ENCODE results near the gene SERPINE3. TPM values are rescaled to one million over a fixed set of nuclear protein-coding genes. Genes with fewer than 3 reads are reported as not detected.

Gene SERPINE3
- polyA plus RNA-seq, 1 of the 3 experiments (the other 2 are of a cell fraction), result not detected

DNA sequence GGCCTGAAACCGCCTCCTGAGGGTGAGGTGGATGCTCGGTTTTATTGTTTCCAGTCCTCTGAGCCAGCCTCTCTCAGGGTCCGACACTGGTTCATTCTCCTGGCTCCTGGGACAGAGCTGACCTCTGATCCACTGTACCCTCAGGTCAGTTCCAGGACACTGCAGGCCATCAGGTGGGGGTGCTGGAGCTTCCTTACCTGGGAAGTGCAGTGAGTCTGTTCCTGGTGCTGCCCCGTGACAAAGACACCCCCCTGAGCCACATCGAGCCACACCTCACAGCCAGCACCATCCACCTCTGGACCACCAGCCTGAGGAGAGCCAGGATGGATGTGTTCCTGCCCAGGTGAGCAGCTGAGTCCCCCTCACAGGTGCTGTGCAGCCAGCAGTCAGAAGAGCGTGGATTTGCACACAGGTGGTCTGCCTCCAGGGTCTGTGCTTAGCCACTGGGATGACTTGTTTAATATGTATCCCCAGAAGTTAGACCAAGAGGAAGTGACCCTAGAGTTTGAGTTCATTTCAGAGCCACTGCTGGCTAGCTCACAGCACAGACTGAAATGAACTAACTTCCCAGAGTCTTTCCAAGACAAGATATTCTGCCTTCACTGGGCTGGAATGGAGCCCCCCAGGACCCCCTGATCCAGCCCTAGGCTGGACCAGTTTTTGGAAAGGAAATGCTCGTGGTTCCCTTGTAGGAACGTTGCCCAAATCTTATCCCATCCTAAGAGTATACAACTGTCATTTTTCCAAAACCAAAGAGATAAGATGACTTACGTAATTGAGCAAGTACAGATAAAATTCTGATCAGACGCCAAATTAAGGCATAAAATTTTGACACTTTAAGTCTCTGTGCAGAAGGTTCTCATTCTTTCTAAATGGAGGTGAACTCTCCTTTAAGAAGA, 8.8 kb downstream of the SERPINE3 start:
- Histone ChIP-seq H3K4me2 (no peak overlapping the region), H3K9me3 (no peaks in the 10 kb centered on the region), H3F3A (replicated peaks; ENCODE audit: insufficient read depth) (no peaks in the 10 kb centered on the region), H3K4me3 (ENCODE audit: low read depth in 2 of 2, low read length in 1 of 2) (no peak overlapping the region), H3K27me3 (ENCODE audit: insufficient read depth) (no peaks in the 10 kb centered on the region), H4K20me1 (ENCODE audit: insufficient read depth) (no peaks in the 10 kb centered on the region), H3K4me1 (ENCODE audit: control insufficient read depth in 1 of 2, insufficient read depth in 2 of 2, low read depth in 1 of 2, low read length in 1 of 2) (no peaks in the 10 kb centered on the region; a peak in 1 of 4 replicates), H3K27ac (ENCODE audit: low read depth in 2 of 2, low read length in 1 of 2) (no peak overlapping the region), H3K9me2 (no peaks in the 10 kb centered on the region), H2AFZ (ENCODE audit: low read depth) (no peak overlapping the region), H3K9ac (no peak overlapping the region), H3K79me2 (ENCODE audit: insufficient read depth) (no peaks in the 10 kb centered on the region), H3K36me3 (replicated peaks in 1 of 2; ENCODE audit: control insufficient read depth in 1 of 2, insufficient read depth in 2 of 2, low read length in 1 of 2) (peaks cover 0 to 3% of the 10 kb centered on the region in 2 experiments)
- ChIA-PET POLR2A (no interaction called here), CTCF (no interaction called here)
- 77% methylated on average over 7 of the region's 10 CpGs for WGBS (ENCODE audit: low lambda C conversion rate)
- DNase-seq, result no peak
- TF ChIP-seq NFIC (IDR thresholded peaks at IDR 0.05; ENCODE audit: borderline replicate concordance), result no peak
- no peak for TF ChIP-seq MEF2A (IDR thresholded peaks at IDR 0.05; ENCODE audit: borderline replicate concordance, low read depth)
- no peak for TF ChIP-seq MAX (IDR thresholded peaks at IDR 0.05; ENCODE audit: low read depth)
- TF ChIP-seq, protein P1, sequence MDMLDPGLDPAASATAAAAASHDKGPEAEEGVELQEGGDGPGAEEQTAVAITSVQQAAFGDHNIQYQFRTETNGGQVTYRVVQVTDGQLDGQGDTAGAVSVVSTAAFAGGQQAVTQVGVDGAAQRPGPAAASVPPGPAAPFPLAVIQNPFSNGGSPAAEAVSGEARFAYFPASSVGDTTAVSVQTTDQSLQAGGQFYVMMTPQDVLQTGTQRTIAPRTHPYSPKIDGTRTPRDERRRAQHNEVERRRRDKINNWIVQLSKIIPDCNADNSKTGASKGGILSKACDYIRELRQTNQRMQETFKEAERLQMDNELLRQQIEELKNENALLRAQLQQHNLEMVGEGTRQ (IDR thresholded peaks at IDR 0.05; ENCODE audit: borderline replicate concordance, low read depth, low read length), result no peak

- no peaks in the 10 kb centered on the region for H3K27me3 ChIP-seq (ENCODE audit: insufficient read depth)
- ChIA-PET POLR2A (no interaction called here), CTCF (no interaction called here)
- H4K20me1 ChIP-seq (ENCODE audit: insufficient read depth), result no peaks in the 10 kb centered on the region
- no peak overlapping the region for H3K4me3 ChIP-seq (ENCODE audit: low read depth in 2 of 2, low read length in 1 of 2)
- H3K9me2 ChIP-seq, result no peaks in the 10 kb centered on the region
- H3K27ac ChIP-seq (ENCODE audit: low read depth in 2 of 2, low read length in 1 of 2), result no peak overlapping the region
- TF ChIP-seq RFX5 (IDR thresholded peaks at IDR 0.05; ENCODE audit: low read length) (no peak), CHD2 (IDR thresholded peaks at IDR 0.05; ENCODE audit: low read length, partially characterized antibody) (no peak), USF1 (IDR thresholded peaks at IDR 0.05; ENCODE audit: borderline replicate concordance, low read depth) (no peak), NRF1 (IDR thresholded peaks at IDR 0.05; ENCODE audit: low read depth, low read length) (no peak), JUND (IDR thresholded peaks at IDR 0.05) (no peak), TAF1 (IDR thresholded peaks at IDR 0.05; ENCODE audit: borderline replicate concordance, low read depth, low read length) (no peak), SMC3 (IDR thresholded peaks at IDR 0.05; ENCODE audit: low read depth, low read length) (no peak), FOXM1 (IDR thresholded peaks at IDR 0.05; ENCODE audit: low read depth) (no peak), FOXJ3 (CRISPR knock-in tag; IDR thresholded peaks at IDR 0.05) (no peak), GABPA (IDR thresholded peaks at IDR 0.05; ENCODE audit: low read depth) (no peak), TEAD4 (IDR thresholded peaks at IDR 0.05; ENCODE audit: borderline replicate concordance, insufficient read depth) (no peak), POLR2AphosphoS5 (IDR thresholded peaks at IDR 0.05; ENCODE audit: low read depth, low read length) (no peak)
- TF ChIP-seq, protein P1 (IDR thresholded peaks at IDR 0.05; ENCODE audit: borderline replicate concordance, low read depth, low read length), result no peak
- H3K4me2 ChIP-seq, result no peak overlapping the region
- H3F3A ChIP-seq (replicated peaks; ENCODE audit: insufficient read depth), result no peaks in the 10 kb centered on the region
- H3K79me2 ChIP-seq (ENCODE audit: insufficient read depth), result no peaks in the 10 kb centered on the region
- H3K9me3 ChIP-seq, result no peaks in the 10 kb centered on the region
- H3K4me1 ChIP-seq (ENCODE audit: control insufficient read depth in 1 of 2, insufficient read depth in 2 of 2, low read depth in 1 of 2, low read length in 1 of 2), result no peaks in the 10 kb centered on the region; a peak in 1 of 4 replicates
- no peak for DNase-seq
- H3K9ac ChIP-seq, result no peak overlapping the region
- no peak overlapping the region for H2AFZ ChIP-seq (ENCODE audit: low read depth)
- H3K36me3 ChIP-seq (replicated peaks in 1 of 2; ENCODE audit: control insufficient read depth in 1 of 2, insufficient read depth in 2 of 2, low read length in 1 of 2), result peaks cover 0 to 3% of the 10 kb centered on the region in 2 experiments
Observed at GRCh38 chr13:51349016-51349415, 9.5 kb downstream of the SERPINE3 start.

Data from SK-N-SH (cell line).